IPS-20b (cell line): Measurements from ENCODE around the gene MRFAP1.

ENCODE experiments used
- H3K27ac ChIP-seq: one replicate; pipeline ENCODE4 v1.5.1; 2013; ENCODE audit warnings: low read length
- H3K27me3 ChIP-seq: 2 replicates; pipeline ENCODE4 v1.6.1; 2013; ENCODE audit warnings: mild to moderate bottlenecking, low read length, inconsistent platforms; ENCODE audit not compliant: insufficient read depth
- H3K36me3 ChIP-seq: 2 replicates; pipeline ENCODE4 v1.6.1; 2013; ENCODE audit warnings: low read depth, mild to moderate bottlenecking, inconsistent platforms, low read length, moderate library complexity; ENCODE audit not compliant: insufficient read depth
- H3K4me1 ChIP-seq: 2 replicates; pipeline ENCODE4 v1.6.1; 2013; ENCODE audit warnings: mild to moderate bottlenecking, control low read depth, inconsistent platforms, low read length, moderate library complexity; ENCODE audit not compliant: insufficient read depth
- H3K4me3 ChIP-seq: 2 replicates; pipeline ENCODE4 v1.5.1; 2013; ENCODE audit warnings: mild to moderate bottlenecking, low read length, inconsistent platforms
- H3K9ac ChIP-seq: 2 replicates; pipeline ENCODE4 v1.6.1; 2013; ENCODE audit warnings: low read depth, mild to moderate bottlenecking, inconsistent platforms, low read length, moderate library complexity
- H3K9me3 ChIP-seq: 2 replicates; pipeline ENCODE4 v1.6.1; 2013; ENCODE audit warnings: mild to moderate bottlenecking, low read depth, low read length, inconsistent platforms; ENCODE audit not compliant: insufficient read depth

The MRFAP1 gene

DNA sequence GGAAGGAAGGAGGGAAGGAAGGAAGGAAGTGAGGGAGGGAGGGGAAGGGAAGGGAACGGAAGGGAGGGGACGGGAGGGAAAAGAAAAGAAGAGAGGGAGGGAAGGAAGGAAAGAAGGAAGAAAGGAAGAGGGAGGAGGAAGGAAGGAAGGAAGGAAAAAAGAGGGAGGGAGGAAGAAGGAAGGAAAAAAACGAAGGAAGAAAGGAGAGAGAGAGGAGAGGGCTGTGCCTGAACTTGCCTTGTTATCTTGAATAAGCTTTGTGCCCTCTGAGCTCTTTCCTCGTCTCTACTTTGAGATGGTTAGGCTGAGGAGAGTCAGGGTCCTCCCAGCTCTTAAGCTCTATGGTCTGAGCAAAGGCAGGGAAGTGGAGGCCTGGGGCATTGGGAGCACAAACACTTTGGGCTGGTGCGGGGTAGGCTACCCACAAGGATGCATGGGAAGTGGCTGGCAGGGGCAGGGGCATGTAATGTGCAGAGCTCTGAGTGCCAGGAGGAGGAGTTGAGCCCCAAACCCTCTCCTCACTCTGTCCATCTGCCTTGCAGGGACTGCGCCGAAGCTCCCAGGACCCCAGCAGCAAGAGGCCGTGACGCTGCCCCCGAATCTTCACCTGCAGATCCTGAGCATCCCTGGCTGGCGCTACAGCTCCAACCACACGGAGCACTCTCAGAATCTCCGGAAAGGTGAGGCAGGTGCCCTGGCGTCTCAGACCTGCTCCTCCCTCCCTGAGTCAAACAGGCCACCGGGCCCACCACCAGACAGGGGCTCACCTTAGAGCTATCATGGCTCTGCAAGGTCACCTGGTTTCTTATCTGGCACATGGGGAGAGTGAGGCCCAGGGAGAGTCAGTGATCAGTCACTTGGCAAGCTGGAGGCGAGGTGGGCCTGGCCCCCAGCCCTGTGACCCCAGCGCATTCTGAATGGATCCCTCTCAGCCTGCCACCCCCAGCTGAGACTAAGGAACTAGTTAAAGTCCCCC, 26.5 kb upstream of the MRFAP1 start:
- no peaks in the 10 kb centered on the region for H3K4me1 ChIP-seq
- no peak overlapping the region for H3K4me3 ChIP-seq
- H3K9me3 ChIP-seq, result no peaks in the 10 kb centered on the region
- H3K9ac ChIP-seq, result no peak overlapping the region
- H3K27me3 ChIP-seq, result no peaks in the 10 kb centered on the region
- no peak overlapping the region for H3K27ac ChIP-seq
- no peaks in the 10 kb centered on the region for H3K36me3 ChIP-seq

GRCh38 chr4:6614701-6615230, 25.7 kb upstream of the MRFAP1 start:
- Histone ChIP-seq H3K4me1 (no peaks in the 10 kb centered on the region), H3K27ac (no peak overlapping the region), H3K36me3 (no peaks in the 10 kb centered on the region), H3K27me3 (no peaks in the 10 kb centered on the region), H3K9me3 (no peaks in the 10 kb centered on the region), H3K9ac (no peak overlapping the region), H3K4me3 (no peak overlapping the region)

- H3K27me3 ChIP-seq, result no peaks in the 10 kb centered on the region
- no peaks in the 10 kb centered on the region for H3K9me3 ChIP-seq
- H3K9ac ChIP-seq, result no peak overlapping the region
- no peaks in the 10 kb centered on the region for H3K36me3 ChIP-seq
- H3K4me1 ChIP-seq, result no peaks in the 10 kb centered on the region
- H3K27ac ChIP-seq, result no peak overlapping the region
- H3K4me3 ChIP-seq, result no peak overlapping the region
Observed at GRCh38 chr4:6616087-6616995, 24.1 kb upstream of the MRFAP1 start.

DNA sequence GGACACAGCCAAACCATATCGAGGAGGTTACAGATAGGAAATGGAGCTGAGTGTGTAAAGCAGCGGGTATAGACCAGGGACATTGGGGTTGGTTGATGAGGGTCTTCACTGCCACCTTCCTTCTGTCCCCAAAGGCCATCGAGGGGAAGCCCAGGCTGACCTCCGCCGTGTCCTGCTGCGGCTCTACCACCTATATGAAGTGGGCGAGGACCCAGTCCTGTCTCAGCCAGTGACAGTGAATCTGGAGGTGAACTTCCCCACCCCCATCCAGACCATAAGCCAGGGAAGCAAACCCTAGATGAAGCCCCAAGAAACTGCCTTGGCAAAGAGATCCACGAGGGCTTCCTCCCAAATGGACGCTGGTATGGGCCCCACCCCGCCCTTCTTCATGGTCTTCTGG, 23.2 kb upstream of the MRFAP1 start:
- Histone ChIP-seq H3K27me3 (no peaks in the 10 kb centered on the region), H3K36me3 (no peaks in the 10 kb centered on the region), H3K9me3 (no peaks in the 10 kb centered on the region), H3K9ac (no peak overlapping the region), H3K4me1 (no peaks in the 10 kb centered on the region), H3K27ac (no peak overlapping the region), H3K4me3 (no peak overlapping the region)

GRCh38 chr4:6618386-6619115, 21.9 kb upstream of the MRFAP1 start:
- Histone ChIP-seq H3K36me3 (no peaks in the 10 kb centered on the region), H3K4me3 (no peak overlapping the region), H3K9ac (no peak overlapping the region), H3K27ac (no peak overlapping the region), H3K4me1 (no peaks in the 10 kb centered on the region), H3K9me3 (no peaks in the 10 kb centered on the region), H3K27me3 (no peaks in the 10 kb centered on the region)

GRCh38 chr4:6619116-6619465, 21.4 kb upstream of the MRFAP1 start:
- no peak overlapping the region; the same call in 1 of the 2 replicates for H3K9ac ChIP-seq

DNA sequence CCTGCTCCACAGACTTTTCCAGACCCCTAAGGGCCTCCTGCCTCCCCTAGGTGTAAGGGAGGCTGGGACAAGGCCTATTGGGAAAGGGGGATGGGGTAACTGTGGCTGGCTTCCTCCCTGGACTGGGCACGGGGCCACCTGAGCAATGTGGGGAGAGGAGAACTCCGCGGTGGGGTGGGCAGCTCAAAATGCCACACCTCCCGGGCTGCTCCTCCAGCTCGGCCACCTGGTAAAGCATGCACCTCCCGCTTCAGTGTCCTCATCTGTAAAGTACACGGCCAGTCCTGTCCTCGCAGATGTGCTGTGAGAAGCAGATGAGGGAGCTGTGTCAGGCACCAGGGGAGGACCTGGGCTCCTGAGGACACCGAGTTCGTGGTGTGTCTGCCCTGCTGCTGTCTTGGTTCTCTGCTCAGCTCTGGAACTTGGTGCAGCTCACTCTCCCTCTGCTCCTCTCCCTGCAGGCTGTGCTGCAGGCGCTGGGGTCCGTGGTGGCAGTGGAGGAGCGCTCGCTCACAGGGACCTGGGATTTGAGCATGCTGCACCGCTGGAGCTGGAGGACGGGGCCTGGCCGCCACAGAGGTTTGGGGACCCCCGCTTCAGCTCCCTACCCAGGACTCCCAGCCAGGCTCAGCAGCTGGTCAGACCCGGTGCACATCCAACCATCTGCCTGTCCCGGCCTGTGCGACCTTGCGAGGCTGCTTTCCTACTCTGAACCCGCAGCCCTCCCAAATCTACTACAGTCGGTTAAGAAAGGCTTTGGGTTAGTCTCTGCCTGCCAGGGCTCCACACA, 20.8 kb upstream of the MRFAP1 start:
- Histone ChIP-seq H3K4me1 (no peaks in the 10 kb centered on the region), H3K9ac (no peak overlapping the region; the same call in 1 of the 2 replicates), H3K36me3 (no peaks in the 10 kb centered on the region), H3K4me3 (no peak overlapping the region), H3K27me3 (no peaks in the 10 kb centered on the region), H3K27ac (no peak overlapping the region), H3K9me3 (no peaks in the 10 kb centered on the region)

More at GRCh38 chr4:6619116-6619465, 21.4 kb upstream of the MRFAP1 start:
- no peaks in the 10 kb centered on the region for H3K36me3 ChIP-seq
- no peaks in the 10 kb centered on the region for H3K9me3 ChIP-seq
- H3K4me1 ChIP-seq, result no peaks in the 10 kb centered on the region
- no peaks in the 10 kb centered on the region for H3K27me3 ChIP-seq
- H3K27ac ChIP-seq, result no peak overlapping the region
- H3K4me3 ChIP-seq, result no peak overlapping the region

DNA sequence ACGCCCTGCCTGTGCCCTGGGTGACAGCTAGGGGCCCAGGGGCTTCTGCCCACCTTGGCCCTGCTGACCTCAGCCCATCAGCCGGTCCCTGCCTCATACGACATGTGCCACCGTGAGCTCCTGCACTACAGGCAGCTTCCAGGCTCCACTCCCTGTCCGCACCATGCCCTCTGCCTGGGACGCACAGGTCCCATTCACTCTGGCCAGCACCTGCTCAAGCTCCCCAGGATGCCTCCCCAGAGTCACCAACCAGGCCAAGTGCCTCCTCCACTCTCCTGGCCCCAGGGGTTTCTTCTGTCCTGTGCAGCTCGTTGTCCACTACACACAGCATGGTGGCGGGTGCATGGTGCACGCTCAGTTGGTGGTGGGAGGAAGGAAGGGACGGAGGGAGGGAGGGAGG, 20.2 kb upstream of the MRFAP1 start:
- H3K27ac ChIP-seq, result no peak overlapping the region
- H3K4me1 ChIP-seq, result no peaks in the 10 kb centered on the region
- H3K9ac ChIP-seq, result no peak overlapping the region
- no peaks in the 10 kb centered on the region for H3K9me3 ChIP-seq
- no peaks in the 10 kb centered on the region for H3K27me3 ChIP-seq
- no peaks in the 10 kb centered on the region for H3K36me3 ChIP-seq
- H3K4me3 ChIP-seq, result no peak overlapping the region

- Histone ChIP-seq H3K36me3 (no peaks in the 10 kb centered on the region), H3K27me3 (no peaks in the 10 kb centered on the region), H3K4me3 (no peak overlapping the region), H3K9me3 (no peaks in the 10 kb centered on the region), H3K4me1 (no peaks in the 10 kb centered on the region), H3K27ac (no peak overlapping the region), H3K9ac (no peak overlapping the region)
Observed at GRCh38 chr4:6620891-6621555, 19.5 kb upstream of the MRFAP1 start.

GRCh38 chr4:6621556-6621927, 18.9 kb upstream of the MRFAP1 start:
- H3K9ac ChIP-seq, result no peak overlapping the region
- no peaks in the 10 kb centered on the region for H3K4me1 ChIP-seq
- H3K9me3 ChIP-seq, result no peaks in the 10 kb centered on the region
- no peaks in the 10 kb centered on the region for H3K27me3 ChIP-seq
- H3K4me3 ChIP-seq, result no peak overlapping the region
- no peaks in the 10 kb centered on the region for H3K36me3 ChIP-seq
- H3K27ac ChIP-seq, result no peak overlapping the region
